Adrenal gland (tissue), 12 donors: ENCODE results near the gene TM7SF3. TPM values are rescaled to one million over a fixed set of nuclear protein-coding genes. Genes with fewer than 3 reads are reported as not detected.
"Not testable (repeated sequence)": the region's sequence is repeated elsewhere in the genome, so short reads cannot be mapped to it uniquely, and the experiment has no call there.

Experiments
- DNase-seq, 7 donors: peaks; one replicate each; pipeline ENCODE4 v3.0.0-alpha.2; 2019 to 2020
- H3K27ac ChIP-seq, 5 donors: fragments of 200-600 bp; sonication (generic) in 4 of 5; 1 replicate in 3 of 5; 2 replicates in 2 of 5; pipeline versions ENCODE4 v1.5.1 to v1.8.0; 2016 to 2020; ENCODE audit warnings: mild to moderate bottlenecking in 1 of 5
- H3K27me3 ChIP-seq: fragments of 200-600 bp; 2 replicates; pipeline ENCODE4 v1.8.0; 2021
- H3K36me3 ChIP-seq, 2 donors: fragments of 200-600 bp; replicated peaks in 1 of 2; 1 replicate in 1 of 2; 2 replicates in 1 of 2; pipeline versions ENCODE4 v1.5.1 to v1.8.0; 2018 to 2022
- H3K4me1 ChIP-seq, 2 donors: fragments of 200-600 bp; replicated peaks in 1 of 2; 1 replicate in 1 of 2; 2 replicates in 1 of 2; pipeline versions ENCODE4 v1.5.1 to v1.8.0; 2018 to 2021
- H3K4me3 ChIP-seq, 4 donors: fragments of 200-600 bp; sonication (generic) in 3 of 4; one replicate each; pipeline ENCODE4 v1.5.1; 2016 to 2018
- H3K9me3 ChIP-seq, 3 donors: fragments of 200-600 bp; sonication (generic) in 1 of 3; replicated peaks in 1 of 3; 1 replicate in 2 of 3; 2 replicates in 1 of 3; pipeline versions ENCODE4 v1.5.1 to v1.8.0; 2016 to 2021
- CTCF ChIP-seq, 6 experiments: fragments of 450-650 bp in 4 of 6; fragments of 200-600 bp in 2 of 6; sonication (generic) in 1 of 6; IDR thresholded peaks; 1 replicate in 5 of 6; 2 replicates in 1 of 6; pipeline versions ENCODE4 v1.5.1 to v1.8.0; 2016 to 2021; ENCODE audit warnings: antibody characterized with exemption in 6 of 6, mild to moderate bottlenecking in 2 of 6, moderate library complexity in 1 of 6
- POLR2A ChIP-seq, 2 donors: fragments of 450-650 bp; IDR thresholded peaks; one replicate each; pipeline ENCODE4 v1.6.1; 2017; ENCODE audit warnings: antibody characterized with exemption in 2 of 2, mild to moderate bottlenecking in 2 of 2, moderate library complexity in 1 of 2
- WGBS, 4 donors: extraction: QIAGEN DNeasy Blood & Tissue Kit in 2 of 4; methylation state at CpG; one replicate each; pipeline versions ENCODE4 v1.1.5 to v1.1.7; 2013 to 2017; 5-methylcytosine and 5-hydroxymethylcytosine counted together
- intact Hi-C, 2 donors: fragments of 100-400 bp; cut with DNase I; formaldehyde crosslinking; loops; one replicate each; pipeline versions ENCODE4 v1.14.1 to v1.15.0; 2022 to 2023
- polyA plus RNA-seq, 3 donors: library from polyadenylated mRNA; stranded (reverse); fragments of 200-250 nt in 2 of 3; fragments of 350-450 nt in 1 of 3; fragmentation: Illumina TruSeq in 1 of 3; extraction: RNeasy Lipid Tissue Mini Kit (QIAGEN cat#74804) in 1 of 3; gene quantifications; one replicate each; pipeline ENCODE4 v1.2.3, GENCODE V29; 2013 to 2014
- total RNA-seq, 9 donors: library from RNA; depleted of rRNA in 4 of 9; stranded (reverse); fragments of >200 nt in 4 of 9; fragments of 120-200 nt in 1 of 9; fragmentation: NEBNext Ultra II Directional in 1 of 9; extraction: Animal tissue kit (Norgen Biotek cat#: 25700) in 1 of 9; gene quantifications; one replicate each; pipeline versions ENCODE4 v1.1.0 to v1.2.4, GENCODE V29; 2013 to 2023
- donor health status: healthy with polysubstance abuse.
- donor health status: Bipolar disorder and iron deficiency.
- donor health status: DM: yes; HTN: yes; CAD: no.
- donor health status: DM: no; HTN: no; CAD: no.
- donor health status: DM: no; HTN: no; CAD: no.
- donor health status: DM: yes; HTN: yes; CAD: no.

The TM7SF3 gene
- total and polyA plus RNA-seq, 12 donors: 12.3 to 197 (median 68.1) TPM

GRCh38 chr12:27020761-27021160 is 6.6 kb upstream of the TM7SF3 start:
- Histone ChIP-seq H3K36me3 (no peaks in the 10 kb centered on the region), H3K27me3 (no peaks in the 10 kb centered on the region), H3K9me3 (no peaks in the 10 kb centered on the region), H3K4me3 (no peak overlapping the region), H3K27ac (no peak overlapping the region), H3K4me1 (peaks cover 18 to 35% of the 10 kb centered on the region in 2 donors)
- WGBS, 4 donors: 79 to 94% (median 86%) methylated on average over 2 of the region's 2 CpGs
- intact Hi-C loops: no loop called here
- no peak for TF ChIP-seq POLR2A (IDR thresholded peaks at IDR 0.05)
- no peak for TF ChIP-seq CTCF (IDR thresholded peaks at IDR 0.05)
- no peak for DNase-seq

GRCh38 chr12:27018037-27018436 is 3.9 kb upstream of the TM7SF3 start:
- H3K27me3 ChIP-seq: no peaks in the 10 kb centered on the region
- TF ChIP-seq CTCF (IDR thresholded peaks at IDR 0.05) (no peak), POLR2A (IDR thresholded peaks at IDR 0.05) (no peak)
- no peak overlapping the region for H3K4me3 ChIP-seq
- H3K27ac ChIP-seq: no peak overlapping the region
- DNase-seq: no peak
- intact Hi-C loops: loop anchor here (10.0 kb wide), 4 partner anchors 83 to 287 kb away; partner anchors contain the start of genes FGFR1OP2 (in 1 of the 2) and INTS13 (in 1 of the 2)
- WGBS, 4 donors: 71 to 90% (median 84%) methylated on average over 1 of the region's 1 CpG
- no peaks in the 10 kb centered on the region for H3K9me3 ChIP-seq
- no peaks in the 10 kb centered on the region for H3K36me3 ChIP-seq
- peaks cover 11 to 25% of the 10 kb centered on the region in 2 donors for H3K4me1 ChIP-seq

- not testable (repeated sequence) for H3K27ac ChIP-seq, DNase-seq, H3K4me3 ChIP-seq, H3K27me3 ChIP-seq, H3K9me3 ChIP-seq, H3K36me3 ChIP-seq
- 69 to 74% (median 71%) methylated on average over 5 of the region's 5 CpGs for WGBS, 4 donors
- intact Hi-C loops: loop anchor here (10.0 kb wide), 4 partner anchors 82 to 288 kb away; partner anchors contain the start of genes FGFR1OP2 (in 1 of the 2) and INTS13 (in 1 of the 2)
- peaks cover 18 to 30% of the 10 kb centered on the region in 2 donors for H3K4me1 ChIP-seq
Measured at GRCh38 chr12:27017163-27017823, 3.1 kb upstream of the TM7SF3 start.

- Histone ChIP-seq H3K9me3 (no peaks in the 10 kb centered on the region), H3K27ac (peak overlapping the region in 3 of 5 donors; percentile 91 to 95 (median 93)), H3K4me3 (no peak overlapping the region), H3K36me3 (no peaks in the 10 kb centered on the region), H3K4me1 (peaks cover 29 to 46% of the 10 kb centered on the region in 2 donors), H3K27me3 (no peaks in the 10 kb centered on the region)
- intact Hi-C loops: loop anchor here (10.0 kb wide), 4 partner anchors 81 to 289 kb away; partner anchors contain the start of genes FGFR1OP2 (in 1 of the 2) and INTS13 (in 1 of the 2)
- 1 to 4% (median 3%) methylated on average over 2 of the region's 2 CpGs for WGBS, 4 donors
- TF ChIP-seq POLR2A (IDR thresholded peaks at IDR 0.05) (no peak), CTCF (IDR thresholded peaks at IDR 0.05) (peak; percentile 16 to 63 (median 44))
- no peak for DNase-seq
Measured at GRCh38 chr12:27015730-27016076, 1.5 kb upstream of the TM7SF3 start.
